Measurements from ENCODE around the gene OTOG. TPM values are rescaled to one million over a fixed set of nuclear protein-coding genes. Genes with fewer than 3 reads are reported as not detected.

OTOG gene
- total RNA-seq, 2 experiments from 2014 or later: not detected

- intact Hi-C loops (cut with DNase I, micrococcal nuclease): no loop called here
- Mint-ChIP-seq H3K27ac (no peak overlapping the region), H3K27me3 (peaks cover 20% of the 10 kb centered on the region), H3K4me1 (ENCODE audit: low read depth) (no peaks in the 10 kb centered on the region), H3K36me3 (ENCODE audit: low read depth) (no peaks in the 10 kb centered on the region), H3K9me3 (no peaks in the 10 kb centered on the region), H3K4me3 (no peak overlapping the region)
- Histone ChIP-seq H3K36me3 (ENCODE audit: insufficient read depth, low read length) (no peaks in the 10 kb centered on the region), H3K27ac (ENCODE audit: low read depth in 1 of 2, low read length in 2 of 2) (no peak overlapping the region), H3K4me1 (ENCODE audit: insufficient read depth, low read length) (no peaks in the 10 kb centered on the region), H3K27me3 (ENCODE audit: control insufficient read depth in 1 of 2, insufficient read depth in 2 of 2, low read length in 2 of 2) (no peaks in the 10 kb centered on the region), H3K4me3 (ENCODE audit: low read length) (no peak overlapping the region), H3K9me3 (ENCODE audit: control insufficient read depth in 1 of 2, insufficient read depth in 1 of 2, low read length in 2 of 2) (no peaks in the 10 kb centered on the region)
- TF ChIP-seq, protein P1, sequence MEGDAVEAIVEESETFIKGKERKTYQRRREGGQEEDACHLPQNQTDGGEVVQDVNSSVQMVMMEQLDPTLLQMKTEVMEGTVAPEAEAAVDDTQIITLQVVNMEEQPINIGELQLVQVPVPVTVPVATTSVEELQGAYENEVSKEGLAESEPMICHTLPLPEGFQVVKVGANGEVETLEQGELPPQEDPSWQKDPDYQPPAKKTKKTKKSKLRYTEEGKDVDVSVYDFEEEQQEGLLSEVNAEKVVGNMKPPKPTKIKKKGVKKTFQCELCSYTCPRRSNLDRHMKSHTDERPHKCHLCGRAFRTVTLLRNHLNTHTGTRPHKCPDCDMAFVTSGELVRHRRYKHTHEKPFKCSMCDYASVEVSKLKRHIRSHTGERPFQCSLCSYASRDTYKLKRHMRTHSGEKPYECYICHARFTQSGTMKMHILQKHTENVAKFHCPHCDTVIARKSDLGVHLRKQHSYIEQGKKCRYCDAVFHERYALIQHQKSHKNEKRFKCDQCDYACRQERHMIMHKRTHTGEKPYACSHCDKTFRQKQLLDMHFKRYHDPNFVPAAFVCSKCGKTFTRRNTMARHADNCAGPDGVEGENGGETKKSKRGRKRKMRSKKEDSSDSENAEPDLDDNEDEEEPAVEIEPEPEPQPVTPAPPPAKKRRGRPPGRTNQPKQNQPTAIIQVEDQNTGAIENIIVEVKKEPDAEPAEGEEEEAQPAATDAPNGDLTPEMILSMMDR (IDR thresholded peaks at IDR 0.05): no peak
- ATAC-seq (ENCODE audit: poor library complexity) (no peak), DNase-seq (no peak)
- CTCF ChIA-PET: interaction anchor here (1.8 kb wide), 1 partner anchor 124 kb away, joined by 8 read pairs; no protein-coding TSS in a partner anchor
- POLR2A ChIA-PET: no interaction called here
These were observed 39.3 kb upstream of the OTOG start for GRCh38 chr11:17507773-17508172.

DNA sequence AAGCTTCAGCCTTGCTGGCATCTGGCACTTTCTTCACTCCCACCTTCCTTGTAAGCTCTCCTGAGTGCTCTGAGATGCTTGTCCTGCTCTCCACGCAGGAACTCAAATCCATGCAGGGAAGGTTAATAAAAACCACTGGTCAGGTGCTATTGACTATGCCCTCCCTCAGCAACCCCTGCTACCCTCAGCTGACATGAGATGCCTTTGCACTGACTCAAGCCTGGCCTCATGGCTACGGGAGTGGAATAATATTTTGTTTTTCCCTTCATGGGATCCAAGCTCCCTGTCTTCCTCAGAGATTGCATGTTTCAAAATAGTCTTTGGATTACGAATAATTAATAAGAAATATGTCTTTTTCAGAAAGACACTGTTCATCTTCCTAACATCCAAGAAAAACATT is 38.8 kb upstream of the OTOG start:
- TF ChIP-seq, protein P1 (IDR thresholded peaks at IDR 0.05): no peak
- Histone ChIP-seq H3K27ac (ENCODE audit: low read depth in 1 of 2, low read length in 2 of 2) (no peak overlapping the region), H3K27me3 (ENCODE audit: control insufficient read depth in 1 of 2, insufficient read depth in 2 of 2, low read length in 2 of 2) (no peaks in the 10 kb centered on the region), H3K9me3 (ENCODE audit: control insufficient read depth in 1 of 2, insufficient read depth in 1 of 2, low read length in 2 of 2) (no peaks in the 10 kb centered on the region), H3K4me3 (ENCODE audit: low read length) (no peak overlapping the region), H3K4me1 (ENCODE audit: insufficient read depth, low read length) (no peaks in the 10 kb centered on the region), H3K36me3 (ENCODE audit: insufficient read depth, low read length) (no peaks in the 10 kb centered on the region)
- H3K4me1 Mint-ChIP-seq (ENCODE audit: low read depth): no peaks in the 10 kb centered on the region
- H3K9me3 Mint-ChIP-seq: no peaks in the 10 kb centered on the region
- H3K4me3 Mint-ChIP-seq: no peak overlapping the region
- intact Hi-C loops (cut with DNase I, micrococcal nuclease): no loop called here
- no peak for DNase-seq
- H3K36me3 Mint-ChIP-seq (ENCODE audit: low read depth): no peaks in the 10 kb centered on the region
- POLR2A ChIA-PET: no interaction called here
- no peak for ATAC-seq (ENCODE audit: poor library complexity)
- CTCF ChIA-PET: interaction anchor here (1.8 kb wide), 1 partner anchor 124 kb away, joined by 8 read pairs; no protein-coding TSS in a partner anchor
- H3K27ac Mint-ChIP-seq: no peak overlapping the region
- peaks cover 20% of the 10 kb centered on the region for H3K27me3 Mint-ChIP-seq

DNA sequence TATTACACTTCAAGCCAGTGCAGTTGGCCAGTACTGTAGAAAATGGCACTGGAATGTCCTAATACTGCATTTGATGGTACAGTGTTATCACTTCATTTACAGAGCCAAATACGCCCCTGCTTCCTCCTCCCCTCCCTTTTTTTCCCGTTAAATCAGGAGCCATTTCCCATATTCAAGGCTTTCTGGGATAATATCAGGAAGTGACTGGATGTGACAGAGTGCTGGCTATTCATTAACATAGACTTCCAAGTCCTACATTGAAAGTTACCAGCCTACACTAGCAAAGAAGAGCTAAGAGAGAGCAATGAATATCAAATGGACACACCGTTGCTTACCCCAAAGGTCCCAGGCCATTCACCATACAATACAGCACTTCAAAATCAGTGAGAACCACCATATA is 38.3 kb upstream of the OTOG start:
- Histone ChIP-seq H3K4me3 (ENCODE audit: low read length) (no peak overlapping the region), H3K9me3 (ENCODE audit: control insufficient read depth in 1 of 2, insufficient read depth in 1 of 2, low read length in 2 of 2) (no peaks in the 10 kb centered on the region), H3K27me3 (ENCODE audit: control insufficient read depth in 1 of 2, insufficient read depth in 2 of 2, low read length in 2 of 2) (no peaks in the 10 kb centered on the region), H3K4me1 (ENCODE audit: insufficient read depth, low read length) (no peaks in the 10 kb centered on the region), H3K27ac (ENCODE audit: low read depth in 1 of 2, low read length in 2 of 2) (no peak overlapping the region), H3K36me3 (ENCODE audit: insufficient read depth, low read length) (no peaks in the 10 kb centered on the region)
- TF ChIP-seq, protein P1 (IDR thresholded peaks at IDR 0.05): no peak
- ChIA-PET CTCF (interaction anchor here (1.8 kb wide), 1 partner anchor 125 kb away, joined by 8 read pairs; no protein-coding TSS in a partner anchor), POLR2A (no interaction called here)
- ATAC-seq (ENCODE audit: poor library complexity) (no peak), DNase-seq (no peak)
- intact Hi-C loops (cut with DNase I, micrococcal nuclease): no loop called here
- no peak overlapping the region for H3K27ac Mint-ChIP-seq
- no peaks in the 10 kb centered on the region for H3K4me1 Mint-ChIP-seq (ENCODE audit: low read depth)
- no peaks in the 10 kb centered on the region for H3K9me3 Mint-ChIP-seq
- peaks cover 20% of the 10 kb centered on the region for H3K27me3 Mint-ChIP-seq
- H3K36me3 Mint-ChIP-seq (ENCODE audit: low read depth): no peaks in the 10 kb centered on the region
- H3K4me3 Mint-ChIP-seq: no peak overlapping the region
